ENCODE data around the gene PPM1A. TPM values are rescaled to one million over a fixed set of nuclear protein-coding genes. Genes with fewer than 3 reads are reported as not detected.

The PPM1A gene
- total and polyA plus RNA-seq, 7 donors = 54.0 to 174 (median 129) TPM

DNA sequence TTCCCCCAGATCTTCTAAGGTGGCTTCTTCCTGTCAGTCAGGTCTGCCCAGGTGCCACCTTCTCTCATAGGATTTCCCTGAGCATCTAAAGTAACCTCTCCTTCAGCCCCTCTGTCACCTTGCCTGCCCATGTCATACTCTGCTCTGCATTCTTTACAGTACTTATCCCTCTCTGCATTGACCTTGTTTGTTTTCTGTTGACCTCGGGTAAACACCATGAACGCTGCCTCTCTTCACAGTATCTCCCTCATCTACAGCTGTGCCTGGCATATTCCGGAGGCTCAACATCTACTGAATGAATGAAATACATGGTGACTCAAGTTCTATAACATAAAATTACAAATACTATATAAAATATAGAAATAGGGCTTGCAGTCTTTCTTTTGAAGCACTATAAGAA is 10.1 kb upstream of the PPM1A start:
- ATAC-seq (no peak), DNase-seq (no peak)
- Histone ChIP-seq H3K4me3 (no peak overlapping the region), H3K4me1 (peaks cover 9% of the 10 kb centered on the region), H3K9me3 (no peaks in the 10 kb centered on the region), H3K36me3 (ENCODE audit: insufficient read depth in 1 of 2, low read depth in 1 of 2) (no peaks in the 10 kb centered on the region), H3K27ac (no peak overlapping the region), H3K27me3 (ENCODE audit: insufficient read depth in 3 of 3, low read length in 2 of 3) (no peaks in the 10 kb centered on the region)
- WGBS, 3 donors = 83 to 90% (median 88%) methylated on average over 3 of the region's 3 CpGs
- intact Hi-C loops (cut with DNase I) = no loop called here
- TF ChIP-seq, protein P1, sequence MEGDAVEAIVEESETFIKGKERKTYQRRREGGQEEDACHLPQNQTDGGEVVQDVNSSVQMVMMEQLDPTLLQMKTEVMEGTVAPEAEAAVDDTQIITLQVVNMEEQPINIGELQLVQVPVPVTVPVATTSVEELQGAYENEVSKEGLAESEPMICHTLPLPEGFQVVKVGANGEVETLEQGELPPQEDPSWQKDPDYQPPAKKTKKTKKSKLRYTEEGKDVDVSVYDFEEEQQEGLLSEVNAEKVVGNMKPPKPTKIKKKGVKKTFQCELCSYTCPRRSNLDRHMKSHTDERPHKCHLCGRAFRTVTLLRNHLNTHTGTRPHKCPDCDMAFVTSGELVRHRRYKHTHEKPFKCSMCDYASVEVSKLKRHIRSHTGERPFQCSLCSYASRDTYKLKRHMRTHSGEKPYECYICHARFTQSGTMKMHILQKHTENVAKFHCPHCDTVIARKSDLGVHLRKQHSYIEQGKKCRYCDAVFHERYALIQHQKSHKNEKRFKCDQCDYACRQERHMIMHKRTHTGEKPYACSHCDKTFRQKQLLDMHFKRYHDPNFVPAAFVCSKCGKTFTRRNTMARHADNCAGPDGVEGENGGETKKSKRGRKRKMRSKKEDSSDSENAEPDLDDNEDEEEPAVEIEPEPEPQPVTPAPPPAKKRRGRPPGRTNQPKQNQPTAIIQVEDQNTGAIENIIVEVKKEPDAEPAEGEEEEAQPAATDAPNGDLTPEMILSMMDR (IDR thresholded peaks at IDR 0.05) = no peak

- no peak overlapping the region for H3K4me3 ChIP-seq
- H3K27me3 ChIP-seq (ENCODE audit: insufficient read depth in 3 of 3, low read length in 2 of 3) = no peaks in the 10 kb centered on the region
- H3K27ac ChIP-seq = no peak overlapping the region
- DNase-seq = no peak
- TF ChIP-seq, protein P1 (IDR thresholded peaks at IDR 0.05) = no peak
- ATAC-seq = no peak
- intact Hi-C loops (cut with DNase I) = no loop called here
- WGBS, 3 donors = 85 to 89% (median 87%) methylated on average over 7 of the region's 7 CpGs
- H3K4me1 ChIP-seq = peaks cover 4% of the 10 kb centered on the region
- H3K9me3 ChIP-seq = no peaks in the 10 kb centered on the region
- no peaks in the 10 kb centered on the region for H3K36me3 ChIP-seq (ENCODE audit: insufficient read depth in 1 of 2, low read depth in 1 of 2)
Measured at GRCh38 chr14:60240139-60240856, 8.7 kb upstream of the PPM1A start.

GRCh38 chr14:60241091-60241490 is 7.9 kb upstream of the PPM1A start:
- DNase-seq = no peak
- H3K4me1 ChIP-seq = no peaks in the 10 kb centered on the region
- no peaks in the 10 kb centered on the region for H3K9me3 ChIP-seq
- WGBS, 3 donors = 51 to 60% (median 52%) methylated on average over 1 of the region's 1 CpG
- no peaks in the 10 kb centered on the region for H3K27me3 ChIP-seq (ENCODE audit: insufficient read depth in 3 of 3, low read length in 2 of 3)
- no peak overlapping the region for H3K4me3 ChIP-seq
- no peak overlapping the region for H3K27ac ChIP-seq
- no peaks in the 10 kb centered on the region for H3K36me3 ChIP-seq (ENCODE audit: insufficient read depth in 1 of 2, low read depth in 1 of 2)
- TF ChIP-seq, protein P1 (IDR thresholded peaks at IDR 0.05) = no peak
- no peak for ATAC-seq
- intact Hi-C loops (cut with DNase I) = no loop called here

DNA sequence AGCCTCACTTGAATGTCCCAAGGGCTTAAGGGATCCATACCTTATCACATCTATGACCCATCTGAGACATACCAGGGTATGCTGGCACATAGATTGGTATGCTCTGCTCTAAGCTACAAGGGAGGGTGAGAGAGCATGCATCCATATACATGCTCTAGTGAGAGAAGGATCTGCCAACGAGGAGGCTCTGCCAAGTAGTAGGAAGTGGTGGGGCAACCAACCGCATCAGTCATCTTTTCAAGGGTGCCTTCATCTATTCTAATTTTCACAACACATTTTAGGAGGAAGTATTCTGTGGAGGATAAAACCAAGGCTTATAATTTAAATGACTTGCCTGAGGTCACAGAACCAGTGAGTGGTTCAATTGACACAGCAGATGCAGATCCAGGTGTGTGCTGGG is 6.6 kb upstream of the PPM1A start:
- TF ChIP-seq, protein P1 (IDR thresholded peaks at IDR 0.05) = no peak
- Histone ChIP-seq H3K27ac (no peak overlapping the region), H3K9me3 (no peaks in the 10 kb centered on the region), H3K4me1 (no peaks in the 10 kb centered on the region), H3K4me3 (no peak overlapping the region), H3K27me3 (ENCODE audit: insufficient read depth in 3 of 3, low read length in 2 of 3) (no peaks in the 10 kb centered on the region), H3K36me3 (ENCODE audit: insufficient read depth in 1 of 2, low read depth in 1 of 2) (no peaks in the 10 kb centered on the region)
- intact Hi-C loops (cut with DNase I) = no loop called here
- DNase-seq (no peak), ATAC-seq (no peak)
- 70 to 85% (median 82%) methylated on average over 2 of the region's 2 CpGs for WGBS, 3 donors

All from psoas muscle (tissue), 8 donors.